ENCODE results near the gene AHDC1.
"Not testable (repeated sequence)": the region's sequence is repeated elsewhere in the genome, so short reads cannot be mapped to it uniquely, and the experiment has no call there.

AHDC1 gene

GRCh38 chr1:27551170-27551952, 52.6 kb downstream of the AHDC1 start:
- no peak for DNase-seq (ENCODE audit: low read depth)

DNA sequence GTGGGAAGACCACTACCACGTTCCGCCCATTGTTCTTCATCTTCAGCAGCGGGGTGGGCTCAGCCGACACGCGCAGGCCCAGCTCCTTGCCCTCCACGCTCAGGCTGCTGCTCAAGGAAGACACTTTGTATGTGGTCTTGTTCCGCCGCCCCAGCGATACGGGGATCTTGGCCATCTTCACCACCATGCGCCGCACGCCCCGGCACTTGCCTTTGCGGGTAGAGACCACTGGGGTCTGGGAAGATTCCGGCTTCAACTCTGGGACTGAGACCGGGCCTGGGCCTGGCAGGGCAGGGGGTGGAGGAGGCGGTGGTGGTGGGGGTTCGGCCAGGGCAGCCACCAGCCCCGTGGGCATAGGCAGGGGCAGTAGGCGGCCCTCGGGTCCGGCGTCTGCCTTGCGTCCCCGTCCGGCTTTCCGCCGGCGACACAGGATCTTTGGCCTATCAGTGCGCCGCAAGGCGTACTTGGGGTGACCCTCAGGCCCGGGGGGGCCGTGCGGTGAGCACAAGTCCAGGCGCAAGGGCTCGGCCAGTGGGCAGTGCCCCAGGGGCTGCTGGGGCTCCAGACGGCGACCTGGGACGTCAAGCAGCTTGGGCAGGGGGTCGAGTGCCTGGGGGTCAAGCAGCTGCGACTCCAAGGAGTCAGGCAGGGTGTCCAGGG, 53.3 kb downstream of the AHDC1 start:
- no peak for DNase-seq (ENCODE audit: low read depth)

- no peak for DNase-seq (ENCODE audit: low read depth)
These were observed 54.0 kb downstream of the AHDC1 start for GRCh38 chr1:27549807-27550408.

- no peak for DNase-seq (ENCODE audit: low read depth)
These were observed 54.9 kb downstream of the AHDC1 start for GRCh38 chr1:27548858-27549719.

DNA sequence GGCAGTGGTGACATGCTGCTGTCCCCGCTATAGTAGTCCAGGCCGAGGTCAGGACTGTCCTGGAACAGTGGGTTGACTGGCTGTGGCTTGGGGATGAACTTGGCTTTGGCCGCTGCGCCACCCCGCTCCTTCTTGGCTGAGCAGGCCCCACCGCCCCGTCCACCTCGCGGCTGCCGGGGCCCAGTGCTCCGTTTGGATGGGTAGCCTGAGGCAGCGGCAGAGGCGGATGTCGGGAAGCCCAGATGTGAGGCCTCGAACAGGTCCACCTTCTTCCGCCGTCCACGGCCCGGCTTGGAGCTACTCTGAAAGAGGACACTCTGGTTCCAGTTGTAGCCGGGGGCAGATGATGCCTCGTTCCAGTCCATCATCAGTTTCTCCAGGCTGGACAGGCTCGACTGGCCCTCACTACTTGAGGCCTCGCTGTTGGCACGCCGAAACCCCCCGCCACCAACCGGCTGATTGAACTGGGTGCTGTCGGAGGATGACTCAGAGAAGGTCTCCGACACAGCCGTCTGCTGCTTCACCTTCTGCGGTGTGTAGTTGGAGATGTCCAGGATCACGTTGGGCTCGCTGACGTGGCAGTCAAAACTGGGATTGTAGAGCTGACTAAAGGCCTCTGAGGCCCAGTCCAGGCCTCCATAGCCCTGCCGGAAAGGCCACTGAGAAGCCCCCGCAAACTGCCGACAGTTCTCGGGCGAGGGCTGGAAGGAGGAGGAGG, 55.6 kb downstream of the AHDC1 start:
- no peak for DNase-seq (ENCODE audit: low read depth)

- DNase-seq (ENCODE audit: low read depth): no peak
These were observed 56.5 kb downstream of the AHDC1 start for GRCh38 chr1:27547220-27548116.

DNA sequence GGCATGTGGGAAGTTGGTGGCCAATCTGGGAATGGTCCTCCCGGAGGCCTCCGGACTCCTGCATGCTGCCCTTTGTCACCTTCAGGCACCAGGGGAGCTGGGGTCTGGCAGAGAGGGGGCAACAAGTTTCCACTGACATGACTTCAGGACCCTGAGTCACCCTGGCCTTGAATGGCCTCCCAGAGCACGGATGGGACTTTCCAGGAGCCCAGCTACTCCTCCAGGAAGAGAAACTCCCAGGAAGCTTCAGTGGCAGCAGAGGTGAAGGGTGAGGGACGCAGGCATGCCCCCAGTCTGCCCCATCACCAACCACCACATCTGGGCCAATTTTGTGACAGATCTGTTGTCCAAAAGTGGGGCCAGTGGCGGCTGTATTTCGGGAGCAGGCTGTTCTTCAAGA, 58.1 kb downstream of the AHDC1 start:
- DNase-seq (ENCODE audit: low read depth): no peak

DNA sequence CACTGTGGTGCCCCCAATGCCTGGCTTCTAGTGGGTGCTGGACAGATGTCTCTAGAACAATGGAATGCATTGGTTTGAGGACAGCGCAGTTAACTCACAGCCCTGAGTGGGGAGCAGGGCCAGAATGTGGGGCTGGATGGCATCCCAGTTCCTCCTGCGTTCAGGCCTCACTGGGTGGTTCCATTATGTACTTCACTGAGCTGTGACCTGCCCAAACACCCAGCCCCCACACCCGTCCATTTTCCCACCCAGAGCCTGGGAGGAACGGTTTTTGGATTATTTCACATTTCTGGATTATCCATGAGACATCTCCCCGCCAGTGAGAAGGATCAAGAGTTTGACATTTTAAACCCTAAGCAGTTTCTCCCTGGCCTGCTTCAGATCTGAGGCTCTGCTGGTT, 58.7 kb downstream of the AHDC1 start:
- no peak for DNase-seq (ENCODE audit: low read depth)

- DNase-seq (ENCODE audit: low read depth): no peak
These were observed 59.1 kb downstream of the AHDC1 start for GRCh38 chr1:27544834-27545233.

- DNase-seq (ENCODE audit: low read depth): no peak
These were observed 60.7 kb downstream of the AHDC1 start for GRCh38 chr1:27543284-27543683.

- DNase-seq (ENCODE audit: low read depth): peak; percentile 84
These were observed 61.3 kb downstream of the AHDC1 start for GRCh38 chr1:27542463-27543273.

DNA sequence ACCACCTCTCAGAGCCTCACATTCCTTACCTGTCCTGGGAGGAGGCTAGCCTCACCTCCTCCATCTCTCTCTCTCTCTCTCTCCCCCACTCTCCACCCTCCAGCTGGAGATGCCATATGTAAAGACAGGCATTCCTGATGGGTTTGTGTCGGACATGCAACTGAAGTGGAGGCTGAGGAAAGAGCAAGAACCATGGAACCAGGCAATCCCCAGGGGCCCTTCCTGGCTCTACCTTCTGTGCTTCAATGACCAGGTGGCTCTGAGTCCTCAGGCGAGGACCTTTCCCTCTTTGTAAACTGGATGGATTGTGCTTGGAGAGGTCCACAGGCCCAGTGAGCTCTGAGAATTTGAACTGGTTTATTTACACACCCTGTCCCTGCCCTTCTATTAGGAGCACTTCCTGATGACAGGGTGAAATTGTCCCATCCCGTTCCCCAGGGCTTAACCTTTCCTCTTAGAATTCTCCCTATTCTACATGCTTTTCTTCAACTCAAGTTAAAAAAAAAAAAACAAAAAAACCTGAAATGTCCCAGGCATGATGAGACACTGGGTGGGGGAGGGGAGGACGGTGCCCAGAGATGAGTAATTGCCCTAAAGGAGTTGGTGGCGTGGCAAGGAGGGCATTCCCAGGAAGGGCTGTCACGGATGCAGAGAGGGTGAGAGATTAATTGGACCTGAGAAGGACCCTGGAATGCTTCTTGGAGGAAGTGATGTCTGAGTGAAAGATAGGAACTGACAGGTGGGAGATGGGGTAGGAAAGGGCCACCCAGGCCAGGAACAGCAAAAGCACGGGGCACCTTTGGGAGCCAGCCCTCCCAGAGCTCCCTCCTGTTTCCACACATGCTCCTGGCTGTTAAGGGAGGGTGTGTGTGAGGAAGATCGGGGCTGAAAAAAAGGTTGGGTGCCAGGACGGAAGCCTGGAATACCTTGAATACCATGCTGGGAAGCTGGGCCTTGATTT, 63.8 kb downstream of the AHDC1 start:
- DNase-seq (ENCODE audit: low read depth): no peak

- no peak for DNase-seq (ENCODE audit: low read depth)
These were observed 65.2 kb downstream of the AHDC1 start for GRCh38 chr1:27538793-27539192.

DNA sequence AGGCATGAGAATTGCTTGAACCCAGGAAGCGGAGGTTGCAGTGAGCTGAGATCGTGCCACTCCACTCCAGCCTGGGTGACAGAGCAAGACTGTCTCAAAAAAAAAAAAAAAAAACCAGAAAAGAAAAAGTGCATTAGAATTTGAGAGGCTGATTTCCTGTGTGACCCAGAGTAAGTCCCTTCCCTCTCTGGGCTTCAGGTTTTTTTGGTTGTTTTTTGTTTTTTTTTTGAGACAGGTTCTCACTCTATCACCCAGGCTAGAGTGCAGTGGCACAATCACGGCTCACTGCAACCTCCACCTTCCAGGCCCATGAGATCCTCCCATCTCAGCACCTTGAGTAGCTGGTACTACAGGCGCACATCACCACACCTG, 65.7 kb downstream of the AHDC1 start:
- not testable (repeated sequence) for DNase-seq (ENCODE audit: low read depth)

DNA sequence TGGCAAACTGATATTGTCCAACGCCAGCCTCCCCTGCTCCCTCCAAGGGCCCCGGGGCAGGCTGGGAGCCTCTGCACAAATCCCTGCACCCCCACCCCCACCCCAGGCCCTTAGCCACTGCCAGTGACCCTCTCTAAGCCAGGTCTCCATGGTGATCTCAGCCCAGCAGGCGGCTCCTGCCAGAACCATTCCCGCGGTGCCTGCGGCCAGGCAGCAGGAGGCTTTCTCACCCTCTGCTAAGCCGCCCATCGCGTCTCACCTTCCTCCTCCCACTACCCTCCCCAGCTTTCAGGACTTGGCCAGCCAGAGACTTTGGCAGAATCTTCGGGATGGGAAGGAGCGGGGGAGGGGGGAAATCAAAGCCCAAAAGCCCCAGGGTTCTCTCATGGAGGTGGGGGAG, 67.2 kb downstream of the AHDC1 start:
- no peak for DNase-seq (ENCODE audit: low read depth)

DNA sequence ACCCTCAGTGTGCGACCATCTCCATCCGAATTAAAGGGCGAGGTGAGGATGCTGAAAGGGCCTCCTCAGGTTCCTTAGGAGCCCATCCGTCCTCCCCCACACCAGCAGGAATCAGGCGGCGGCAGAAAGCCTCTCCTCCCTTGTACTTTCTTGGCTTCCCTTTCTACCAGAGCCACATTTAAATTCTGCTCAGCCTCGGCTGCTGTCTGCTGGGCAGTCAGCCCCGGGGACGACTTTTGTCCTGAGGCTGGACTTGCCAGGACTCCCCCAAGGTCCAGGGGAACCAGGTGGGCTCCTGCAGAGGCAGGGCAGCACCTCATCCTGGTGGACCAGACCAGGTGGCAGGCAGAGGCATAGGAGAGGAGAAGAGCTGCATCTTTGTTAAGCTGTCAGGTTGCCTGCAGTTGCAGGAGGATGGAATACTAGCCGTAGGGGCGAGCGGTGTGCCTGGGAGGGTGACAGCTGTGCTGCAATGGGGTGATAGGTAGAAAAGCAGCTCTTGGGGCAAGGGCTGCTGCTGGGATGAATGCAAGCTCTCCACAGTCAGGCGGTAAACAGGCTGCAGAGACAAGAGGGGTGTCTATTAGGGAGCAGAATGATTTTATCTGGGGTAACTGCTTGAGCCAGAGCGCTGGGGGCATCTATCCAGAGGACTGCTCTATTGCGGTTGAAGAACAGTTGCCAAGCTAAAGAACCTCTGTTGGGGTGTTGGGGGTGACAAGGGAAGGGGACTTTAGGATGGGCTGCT, 67.8 kb downstream of the AHDC1 start:
- no peak for DNase-seq (ENCODE audit: low read depth)

DNA sequence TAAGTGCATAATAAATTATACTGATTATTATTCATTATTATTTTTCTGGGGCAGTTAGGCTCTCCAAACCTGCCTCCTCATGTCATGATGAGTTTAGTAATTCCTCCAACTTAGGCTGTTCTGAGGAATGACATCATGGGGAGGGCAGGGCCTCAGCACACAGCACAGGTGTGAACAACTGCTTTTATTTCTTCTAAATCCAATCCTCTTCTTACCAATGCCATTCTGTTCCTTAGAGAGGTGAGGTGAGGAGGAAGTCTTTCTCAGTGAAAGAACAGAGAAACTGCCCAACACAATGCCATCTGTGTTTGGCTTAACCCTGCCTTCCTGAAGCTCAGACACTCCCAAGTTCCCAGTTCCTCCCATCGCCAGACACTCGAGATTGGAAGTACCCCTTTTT, 68.6 kb downstream of the AHDC1 start:
- no peak for DNase-seq (ENCODE audit: low read depth)
